AG08395 (cell line): ENCODE measurements around the gene ZEB2.

Source experiments
- DNase-seq: peaks from one replicate; pipeline ENCODE4 v3.0.0; 2012; ENCODE audit warnings: mixed read lengths, low spot score

Gene ZEB2

DNA sequence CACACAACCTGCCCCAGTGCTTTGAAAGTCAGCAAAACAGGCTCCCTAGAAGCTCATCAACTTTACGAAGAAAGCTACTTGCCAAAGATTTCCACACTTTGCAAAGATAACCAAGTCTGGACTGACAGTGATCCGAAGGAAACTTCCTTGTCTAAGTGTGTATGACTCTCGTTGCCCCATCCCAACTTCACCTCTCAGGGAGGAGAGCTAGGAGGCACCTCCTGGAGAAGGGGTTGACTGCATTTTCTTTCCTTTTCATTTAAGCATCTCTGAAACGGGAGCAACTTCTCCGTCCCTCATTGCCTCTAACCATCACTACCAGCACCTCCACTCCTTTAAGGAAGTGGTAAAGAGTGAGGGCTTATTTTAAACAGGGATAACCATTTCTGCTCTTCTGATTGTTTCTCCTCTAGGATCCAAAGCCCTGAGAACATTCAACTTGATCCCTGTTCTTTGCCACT lies 7.0 kb downstream of the ZEB2 start:
- no peak for DNase-seq

DNA sequence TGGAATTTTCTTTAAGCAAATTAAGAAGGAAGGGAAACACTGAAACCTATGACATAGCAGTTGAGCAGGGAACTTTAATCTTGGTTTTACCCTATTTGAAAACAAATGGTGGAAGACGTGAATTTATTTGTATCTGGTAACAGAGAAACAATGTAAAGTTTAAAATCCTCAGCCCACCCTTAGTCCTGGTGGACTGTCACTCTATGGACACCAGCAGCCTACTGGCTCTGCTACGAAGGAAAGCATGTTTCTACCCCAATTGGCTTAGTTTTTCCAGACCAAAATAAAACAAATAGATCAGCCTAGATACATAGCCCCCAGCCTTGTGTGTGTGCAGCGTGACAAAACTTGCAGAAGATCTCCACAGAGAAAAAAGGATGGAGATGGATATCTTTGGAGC lies 7.4 kb downstream of the ZEB2 start:
- DNase-seq = no peak

DNA sequence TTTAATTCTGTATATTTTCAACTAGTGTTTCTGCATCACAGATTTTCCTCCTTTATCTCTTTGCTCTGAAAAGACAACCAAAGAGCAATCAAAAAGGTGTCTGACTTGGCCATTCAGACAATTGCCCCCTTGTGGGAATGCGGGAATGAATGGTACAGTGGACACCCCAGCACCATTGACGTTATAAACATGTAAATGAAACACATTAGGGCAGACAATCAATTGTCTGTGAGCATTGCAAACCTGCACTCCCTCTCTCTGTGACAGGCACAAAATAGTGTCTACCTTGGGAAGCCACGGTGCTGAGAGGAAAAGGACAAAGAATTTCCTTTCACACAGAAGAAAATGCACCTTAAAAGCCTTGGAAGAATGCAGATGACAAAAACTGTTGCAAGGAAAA lies 8.0 kb downstream of the ZEB2 start:
- DNase-seq = no peak

DNA sequence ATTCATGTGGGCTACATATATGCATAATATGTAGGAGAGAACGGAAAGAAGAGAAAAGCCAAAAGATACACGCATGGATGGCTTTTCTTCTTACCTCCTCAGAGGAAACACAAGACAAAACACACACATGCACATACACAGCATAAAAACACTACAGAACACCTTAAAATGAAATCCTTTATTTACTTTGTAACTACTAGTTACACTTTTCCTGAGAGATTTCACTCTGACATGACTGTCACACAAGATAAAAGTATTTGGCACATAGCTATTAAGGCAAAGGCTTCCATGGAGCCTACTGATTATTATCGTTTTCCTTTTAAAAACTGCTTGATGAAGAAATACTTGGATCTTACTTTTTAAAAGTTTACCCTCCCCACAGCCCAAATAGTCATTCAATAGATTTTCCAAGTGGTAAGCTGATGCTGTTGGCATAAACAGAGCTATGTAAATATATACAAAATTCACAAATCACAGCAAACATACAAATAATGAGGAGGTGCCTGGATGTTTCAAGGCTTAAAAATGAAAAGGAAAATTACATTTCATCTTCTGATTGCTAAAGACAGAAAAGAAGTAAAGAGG lies 8.6 kb downstream of the ZEB2 start:
- DNase-seq = no peak

DNA sequence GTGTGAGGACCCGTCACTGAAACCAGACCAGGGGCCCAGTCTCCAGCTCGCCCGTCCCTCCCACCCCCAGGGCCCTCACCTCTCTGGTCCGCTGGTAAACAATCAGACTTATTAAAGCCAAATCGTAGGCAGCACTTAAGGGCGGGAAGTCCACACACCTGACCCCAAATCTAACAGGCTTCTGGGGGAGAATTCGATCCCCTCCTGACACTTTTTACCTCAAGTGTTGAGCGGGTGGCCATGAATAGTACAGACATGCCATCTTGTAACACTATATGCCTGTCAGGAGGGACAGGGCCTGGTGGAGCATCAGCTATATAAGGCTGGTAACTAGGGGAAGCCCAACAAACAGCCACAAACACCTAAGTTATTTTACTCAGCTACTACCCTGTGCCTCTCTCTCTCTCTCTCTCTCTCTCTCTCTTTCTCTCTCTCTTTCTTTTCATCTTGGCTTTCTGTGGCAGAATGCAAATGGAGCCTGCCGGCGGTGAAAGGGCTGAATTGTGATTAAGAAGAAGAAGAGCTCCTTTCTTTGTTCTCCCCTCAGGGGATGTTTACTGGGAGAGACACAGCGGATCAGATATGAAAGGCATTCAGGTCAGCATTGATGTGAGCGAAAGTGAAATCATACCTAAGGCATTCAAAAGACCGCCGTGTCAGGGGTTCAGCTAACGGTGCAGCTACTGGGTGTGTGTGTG lies 9.5 kb downstream of the ZEB2 start:
- DNase-seq = no peak

DNA sequence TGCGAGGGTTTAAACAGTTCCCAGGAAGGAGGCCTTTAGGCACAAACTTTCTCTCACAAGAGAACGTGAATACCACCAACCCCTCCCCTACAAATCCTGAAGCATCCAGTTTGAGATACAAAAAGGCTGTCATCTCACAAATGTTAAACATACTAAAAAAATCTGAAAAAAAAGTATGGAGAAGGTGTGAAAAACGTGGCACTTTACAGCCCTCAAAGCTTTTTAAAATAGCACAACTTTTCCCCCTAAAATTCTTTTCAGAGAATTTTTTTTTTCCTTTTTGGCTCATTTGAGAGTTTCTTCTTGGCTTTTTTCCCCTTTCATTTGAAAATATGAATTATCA lies 10.1 kb downstream of the ZEB2 start:
- no peak for DNase-seq

DNA sequence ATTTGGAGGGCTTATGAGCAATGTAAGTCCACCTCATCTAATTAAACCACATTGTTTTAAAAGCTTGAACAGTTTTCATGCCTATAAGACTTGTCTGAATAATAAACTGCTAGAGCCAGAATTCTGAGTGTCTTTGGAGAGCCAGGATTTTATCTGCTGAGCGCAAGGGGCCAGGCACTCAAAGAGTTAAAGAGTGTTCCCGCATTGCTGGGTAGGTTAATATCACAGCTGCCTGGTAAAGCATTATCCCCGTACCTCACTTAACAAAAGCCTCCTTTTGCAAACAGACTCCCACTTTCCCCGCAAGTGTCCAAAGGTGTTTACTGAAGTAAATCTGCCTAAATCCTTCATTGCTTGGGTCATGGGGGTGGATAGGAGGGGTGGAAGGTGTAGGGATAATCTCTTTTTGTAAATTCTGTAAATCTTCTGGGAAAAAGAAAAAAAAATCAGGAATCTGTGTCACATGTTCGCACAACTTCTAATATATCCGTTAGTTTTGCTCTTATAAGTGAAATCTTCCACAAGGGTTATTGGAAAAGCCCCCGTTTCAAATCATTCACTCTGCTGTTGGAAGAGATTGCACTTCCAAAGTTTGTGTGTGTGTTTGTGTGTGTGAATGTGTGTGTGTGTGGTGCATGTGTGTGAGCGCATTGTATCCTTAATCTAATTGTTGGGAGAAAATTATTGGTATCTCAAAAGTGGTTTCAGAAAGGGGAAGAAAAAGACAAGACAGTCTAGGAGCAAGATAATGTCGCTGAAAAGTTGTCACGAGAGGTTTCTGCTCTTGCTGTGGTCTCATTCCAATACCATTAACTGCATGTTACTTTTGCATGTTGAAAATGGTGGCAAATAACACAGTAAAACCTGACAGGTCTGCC lies 10.7 kb downstream of the ZEB2 start:
- no peak for DNase-seq

DNA sequence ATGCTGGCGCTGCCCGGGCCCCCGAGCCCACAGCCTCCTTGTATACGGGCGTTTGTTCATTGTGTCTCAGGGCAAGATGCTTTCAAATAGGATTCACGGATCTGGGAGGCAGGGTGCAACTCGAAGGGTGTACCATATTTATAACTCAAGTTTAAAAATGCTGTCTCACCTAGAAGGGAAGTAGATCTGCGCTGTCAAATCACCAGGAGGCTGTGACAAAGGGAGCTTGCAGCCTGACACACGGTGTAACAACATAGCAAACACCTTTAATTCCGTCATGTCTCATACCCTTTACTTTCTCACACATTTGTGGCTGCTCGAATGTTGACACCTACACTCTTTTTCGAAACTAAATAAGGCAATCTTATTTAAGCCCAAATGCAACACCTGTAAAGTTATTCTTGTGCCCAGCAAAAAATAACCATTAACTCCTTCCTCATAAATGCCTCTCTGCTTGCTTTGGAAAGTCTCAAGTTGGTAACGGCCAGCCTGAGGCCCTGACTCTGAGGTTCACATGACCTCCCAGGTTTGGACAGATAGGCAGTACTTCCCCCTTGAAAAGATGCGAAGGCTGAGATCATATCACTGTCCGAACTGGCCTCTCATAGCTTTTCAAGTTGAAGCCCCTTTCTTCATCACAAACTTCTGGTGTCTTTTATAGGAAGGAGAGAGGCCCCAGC lies 11.6 kb downstream of the ZEB2 start:
- DNase-seq = no peak

DNA sequence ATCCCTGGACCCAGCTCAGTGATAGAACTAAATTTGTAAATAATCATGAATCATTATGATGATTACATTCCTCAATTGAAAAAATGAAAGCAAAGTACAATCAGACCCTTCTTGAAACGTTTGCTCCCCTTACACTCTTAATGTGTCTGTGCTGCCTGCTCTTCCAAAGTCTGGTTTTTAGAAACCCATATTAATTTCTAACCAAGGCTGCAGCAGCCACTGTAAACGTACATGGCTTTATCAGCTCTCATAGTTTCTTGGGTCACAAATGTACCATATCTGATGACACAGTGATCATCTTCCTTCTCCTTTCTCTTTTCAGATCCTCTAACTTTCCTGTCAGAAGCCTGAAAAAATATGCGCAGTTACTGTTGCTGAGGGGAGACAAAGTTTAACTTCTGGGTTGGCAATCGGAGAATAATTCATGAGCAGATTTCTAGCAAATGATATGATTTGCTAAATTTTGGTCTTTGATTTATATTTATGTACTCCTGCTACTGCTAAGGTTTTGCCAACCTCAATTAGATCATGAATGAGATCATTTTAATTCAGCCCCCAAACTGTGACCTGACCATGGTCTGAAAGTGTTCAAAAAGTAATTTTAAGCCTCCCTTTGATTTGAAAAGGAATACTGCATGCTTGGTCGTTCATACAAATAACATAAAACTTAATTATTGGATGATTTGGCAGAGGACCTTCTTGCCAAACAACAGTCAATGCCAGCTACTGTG lies 12.3 kb downstream of the ZEB2 start:
- DNase-seq = no peak

DNA sequence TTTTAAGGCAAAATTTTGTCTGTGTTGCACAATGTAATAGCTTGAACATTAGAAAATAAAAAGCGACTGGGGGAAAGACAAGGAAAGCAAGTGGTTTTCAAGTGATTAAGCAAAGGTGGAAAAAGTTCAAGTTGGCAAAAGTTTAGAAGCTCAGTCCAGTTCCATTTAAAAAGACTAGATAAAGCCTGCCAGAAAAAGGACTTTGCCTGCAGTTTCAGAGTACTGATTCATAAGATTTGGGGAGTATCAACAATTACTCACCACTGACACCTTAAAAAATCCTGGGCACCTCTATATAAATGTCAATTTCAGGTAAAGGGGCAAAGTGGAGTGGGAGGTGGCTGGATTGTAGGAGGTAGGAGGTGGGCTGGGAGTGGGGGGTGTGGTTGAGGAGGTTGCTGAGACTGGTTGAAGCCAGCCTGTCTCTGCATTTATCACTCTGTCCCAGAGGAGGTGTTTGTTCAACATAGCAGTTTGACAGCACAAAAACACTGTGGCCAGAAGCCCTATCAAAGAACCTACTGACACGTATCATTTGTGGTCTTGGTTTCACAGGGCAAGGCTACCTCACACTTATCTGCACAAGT lies 14.6 kb downstream of the ZEB2 start:
- no peak for DNase-seq

DNA sequence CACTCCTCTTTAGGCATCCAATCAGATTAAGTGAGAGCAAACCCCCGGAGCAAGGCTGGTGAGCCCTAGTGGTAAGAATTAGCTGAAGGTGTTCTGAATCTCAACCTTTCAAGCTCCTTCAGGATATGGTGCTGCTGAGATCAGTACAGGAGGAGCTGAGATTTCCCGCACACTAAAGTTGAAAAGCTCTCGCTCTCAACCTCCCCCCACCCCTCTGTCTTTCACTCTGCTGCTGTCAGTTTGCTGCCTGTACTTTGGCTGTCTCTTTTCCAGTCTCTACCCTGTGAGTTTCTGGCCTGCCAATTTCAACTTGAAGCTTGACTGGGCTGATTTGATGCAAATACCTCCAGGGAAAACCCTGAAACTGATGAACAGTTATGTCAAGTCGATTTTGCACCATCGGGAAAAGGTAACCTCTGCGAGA lies 15.7 kb downstream of the ZEB2 start:
- no peak for DNase-seq

DNA sequence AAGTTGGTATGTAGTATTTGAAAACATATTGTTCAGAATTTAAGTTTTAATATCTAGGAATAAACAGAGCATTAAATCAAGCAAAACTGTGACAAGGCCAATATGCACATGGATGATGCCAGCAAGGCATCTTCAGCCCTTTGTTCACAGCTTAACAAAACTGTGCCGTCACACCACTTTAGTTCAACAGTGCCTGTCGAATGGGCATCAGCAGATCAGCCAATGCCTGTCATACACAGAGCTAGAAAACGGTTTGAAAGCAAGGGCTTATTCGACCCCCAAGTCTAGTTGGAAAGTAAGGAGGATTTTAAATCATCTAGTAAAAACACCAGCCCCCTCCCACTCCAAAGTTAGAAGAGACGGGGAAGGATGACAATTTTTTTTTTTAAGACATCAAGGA lies 16.7 kb downstream of the ZEB2 start:
- no peak for DNase-seq

DNA sequence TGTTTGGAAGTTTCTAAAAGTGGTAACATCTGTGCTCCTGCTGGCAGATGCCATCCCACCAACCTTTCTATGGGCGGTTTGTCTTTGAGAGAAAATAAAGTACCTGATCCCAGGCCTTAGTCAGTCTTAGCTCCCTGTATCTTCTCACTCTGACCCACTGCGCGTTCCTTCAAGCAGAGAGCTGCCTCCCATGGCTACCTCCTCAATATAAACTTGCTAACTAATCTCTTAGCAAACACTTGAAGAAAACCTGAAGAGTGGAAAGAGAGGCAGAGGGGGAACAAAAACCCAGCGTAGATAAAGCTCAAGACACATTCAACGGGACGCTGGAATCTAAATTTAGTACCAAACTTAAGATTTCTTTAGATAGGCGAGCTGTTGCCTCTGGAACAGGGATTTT lies 17.6 kb downstream of the ZEB2 start:
- DNase-seq = no peak

DNA sequence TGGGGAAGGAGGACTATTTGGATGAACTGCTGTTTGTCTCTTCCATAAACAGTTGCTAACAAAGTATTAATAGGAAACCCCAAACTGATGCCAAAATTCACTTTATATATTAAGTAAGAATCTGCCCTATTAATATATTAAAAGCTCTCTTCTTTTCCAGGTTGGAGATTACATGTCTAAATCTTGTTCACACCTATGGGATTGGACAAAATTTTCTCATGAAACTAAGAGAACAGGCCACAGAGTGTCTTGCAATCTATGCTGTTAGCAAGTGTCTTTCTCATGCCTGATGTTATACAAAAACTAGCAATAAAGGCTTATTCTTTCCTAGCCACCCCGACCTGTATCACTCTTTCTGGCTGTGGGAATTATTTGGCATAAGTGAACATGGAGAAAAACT lies 18.3 kb downstream of the ZEB2 start:
- no peak for DNase-seq

DNA sequence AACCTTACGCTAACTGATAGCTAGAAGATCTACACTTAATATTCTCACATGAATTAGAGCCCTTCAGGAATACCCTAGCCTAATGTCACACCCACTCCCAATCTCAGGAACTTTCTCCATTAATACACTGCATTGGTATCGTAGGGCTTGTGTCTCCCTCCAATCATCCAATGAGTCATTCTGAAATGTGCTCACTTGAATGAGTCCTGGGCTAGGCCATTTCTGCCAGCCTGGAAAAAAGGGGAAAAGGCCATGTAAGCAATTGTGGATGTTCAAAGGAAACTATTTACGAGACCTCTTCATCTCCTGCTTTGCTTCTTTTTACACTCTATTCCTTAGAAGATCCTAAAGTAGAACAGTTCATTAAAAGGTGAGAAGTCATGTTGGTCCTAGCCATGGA lies 18.8 kb downstream of the ZEB2 start:
- no peak for DNase-seq

DNA sequence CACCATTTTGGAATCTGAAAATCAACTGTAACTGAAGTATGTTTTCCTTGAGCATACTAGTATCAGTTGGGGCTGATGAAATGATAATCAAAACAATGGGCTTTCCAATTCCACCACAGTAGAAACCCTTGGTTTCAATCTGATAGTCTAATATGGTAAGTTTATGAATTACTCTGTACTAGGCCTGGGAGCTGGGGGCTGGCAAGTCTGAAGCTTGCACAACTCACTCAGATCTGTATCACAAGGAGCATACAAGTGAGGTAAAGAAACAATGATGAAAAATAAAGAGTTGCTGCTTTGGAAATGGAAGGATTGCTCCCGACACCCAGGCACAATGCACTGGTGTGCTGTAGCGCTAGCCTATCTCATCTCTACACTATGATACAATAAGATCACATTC lies 19.4 kb downstream of the ZEB2 start:
- DNase-seq = no peak

DNA sequence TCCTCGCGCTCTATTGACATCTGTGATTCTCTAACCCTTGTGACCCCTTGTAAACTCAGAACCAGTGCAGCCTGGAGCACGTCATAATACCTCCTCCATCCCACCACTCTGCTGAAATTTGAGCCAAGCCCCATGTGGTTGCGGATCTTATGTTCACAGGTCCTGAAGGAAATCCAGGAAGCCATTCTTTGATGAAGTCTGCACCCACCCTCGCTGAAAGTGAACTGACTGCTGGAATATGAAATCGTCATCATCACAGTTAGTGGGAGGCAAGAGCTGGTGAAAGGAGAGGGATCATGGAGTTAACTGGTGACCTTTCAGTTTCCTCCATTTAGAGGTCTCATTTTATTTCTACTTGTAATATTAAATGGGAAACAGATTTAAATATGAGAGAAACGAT lies 21.6 kb downstream of the ZEB2 start:
- DNase-seq = no peak

DNA sequence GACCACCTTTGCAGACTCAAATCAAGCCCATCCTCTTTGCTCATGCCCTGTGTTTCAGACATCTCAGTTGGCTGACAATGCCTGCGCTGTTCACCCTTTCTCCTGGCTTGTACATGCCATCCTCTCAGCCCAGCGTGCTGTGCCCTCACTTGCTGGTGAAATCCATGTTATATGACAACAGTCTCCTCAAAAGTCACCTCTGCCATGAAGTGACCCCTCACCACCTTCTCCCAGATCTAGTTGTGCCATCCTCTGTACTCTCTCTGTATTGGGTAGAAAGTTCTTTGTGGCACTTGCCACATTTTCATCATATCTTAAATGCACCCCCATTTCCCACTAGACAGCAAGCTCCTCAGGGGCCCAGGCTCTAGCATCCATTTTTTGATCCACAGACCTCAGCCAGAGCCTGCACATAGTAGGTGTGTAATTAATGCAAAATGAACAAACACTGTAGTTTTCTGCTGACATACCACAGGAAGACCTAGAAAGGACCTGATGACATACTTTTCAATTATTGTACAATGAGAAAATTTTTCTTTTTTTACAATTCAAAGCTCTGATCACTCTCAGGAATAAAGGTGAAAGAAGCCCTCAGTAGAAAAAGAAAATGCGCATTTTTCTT lies 22.8 kb downstream of the ZEB2 start:
- DNase-seq = no peak

DNA sequence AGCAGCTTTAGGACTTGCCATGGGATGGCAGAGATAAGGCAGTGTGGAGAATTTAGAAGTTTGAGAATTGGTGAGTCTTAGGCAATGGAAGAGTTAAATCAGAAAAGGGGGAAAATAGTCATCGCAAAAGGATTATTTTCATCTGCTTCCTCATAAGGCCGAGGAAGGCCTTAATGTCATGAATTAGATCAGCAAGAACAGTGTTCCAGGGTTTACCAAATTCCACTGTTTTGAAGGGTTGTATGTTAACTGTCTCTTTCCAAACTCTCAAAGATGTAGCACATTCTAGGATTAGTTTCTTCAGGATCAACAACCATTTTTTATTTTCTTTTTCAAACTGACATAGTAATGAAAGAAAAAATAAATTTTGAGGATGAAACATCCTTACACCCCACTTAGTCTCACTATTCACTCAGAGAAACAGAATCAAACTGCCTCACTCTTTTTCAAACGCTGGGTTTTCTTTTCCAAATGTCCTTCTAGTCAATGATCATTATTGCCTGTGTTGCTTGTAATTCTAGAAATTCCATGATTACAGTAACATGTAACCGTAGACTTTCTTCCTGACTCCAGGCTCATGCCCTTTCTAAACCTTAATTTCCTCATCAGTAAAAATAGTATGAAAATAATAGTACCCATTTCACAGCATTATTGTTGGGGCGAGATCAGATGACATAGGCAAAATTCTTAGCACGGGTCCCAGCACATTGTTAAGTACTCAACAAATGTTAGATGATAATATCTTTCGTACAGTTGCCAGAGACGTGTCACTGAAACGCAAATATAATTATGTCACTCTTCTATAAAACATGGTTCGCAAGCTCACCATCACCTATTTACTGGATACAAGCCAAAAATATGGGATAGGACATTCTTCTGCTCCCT lies 23.6 kb downstream of the ZEB2 start:
- DNase-seq = no peak
